HepG2 (cell line): Measurements from ENCODE around the gene ABHD2. TPM values are rescaled to one million over a fixed set of nuclear protein-coding genes. Genes with fewer than 3 reads are reported as not detected.

Experiments
- MXD3 ChIP-seq: IDR thresholded peaks from 2 replicates; pipeline ENCODE4 v1.6.1; 2016; ENCODE audit warnings: mild to moderate bottlenecking, missing biosample characterization, missing genetic modification reagents
- NPAS2 ChIP-seq: sonication (generic); formaldehyde crosslinking; IDR thresholded peaks from 2 replicates; pipeline ENCODE4 v1.8.0; 2022; ENCODE audit warnings: mild to moderate bottlenecking, missing genetic modification reagents, borderline replicate concordance
- ZBTB38 ChIP-seq: sonication (generic); formaldehyde crosslinking; IDR thresholded peaks from 2 replicates; pipeline ENCODE4 v1.5.1; 2020; ENCODE audit warnings: mild to moderate bottlenecking, missing genetic modification reagents
- ZNF253 ChIP-seq: sonication (generic); formaldehyde crosslinking; IDR thresholded peaks from 2 replicates; pipeline ENCODE4 v1.8.0; 2022; ENCODE audit warnings: mild to moderate bottlenecking, missing genetic modification reagents, borderline replicate concordance
- ZNF260 ChIP-seq: sonication (generic); formaldehyde crosslinking; IDR thresholded peaks from 2 replicates; pipeline ENCODE4 v1.4.0; 2020; ENCODE audit warnings: missing genetic modification reagents, low read depth, mild to moderate bottlenecking, borderline replicate concordance
- ZNF687 ChIP-seq: sonication (generic); formaldehyde crosslinking; IDR thresholded peaks from 2 replicates; pipeline ENCODE4 v1.5.1; 2020; ENCODE audit warnings: mild to moderate bottlenecking, missing genetic modification reagents, moderate library complexity
- ZNF704 ChIP-seq: sonication (generic); formaldehyde crosslinking; IDR thresholded peaks from 2 replicates; pipeline ENCODE4 v1.8.1; 2023; ENCODE audit warnings: mild to moderate bottlenecking, inconsistent platforms, moderate library complexity, missing genetic modification reagents, borderline replicate concordance
- polyA plus RNA-seq, 8 experiments: library from polyadenylated mRNA; depleted of rRNA in 3 of 8; stranded (reverse) in 7 of 8; unstranded in 1 of 8; fragments of >200 nt; fragmentation: Illumina TruSeq in 4 of 8; extraction: Trizol in 4 of 8; gene quantifications; 2 replicates each; pipeline versions ENCODE4 v1.2.1 to v1.2.3, GENCODE V29; 2011 to 2016; ENCODE audit warnings: low read depth in 4 of 8, missing spikeins in 1 of 8, mixed read lengths in 1 of 8; ENCODE audit not compliant: insufficient read depth in 1 of 8
- total RNA-seq, 5 experiments: library from RNA; depleted of rRNA; stranded (reverse); fragments of >200 nt; fragmentation: Illumina TruSeq; extraction: Trizol; gene quantifications; 2 replicates each; pipeline ENCODE4 v1.2.3, GENCODE V29; 2016; ENCODE audit warnings: low read depth in 1 of 5
- TF ChIP-seq, protein P1 (sequence below): sonication (generic); formaldehyde crosslinking; IDR thresholded peaks from 2 replicates; pipeline ENCODE4 v1.5.0; 2020; ENCODE audit warnings: mild to moderate bottlenecking, missing genetic modification reagents, borderline replicate concordance
- TF ChIP-seq, protein P2 (sequence below): sonication (generic); formaldehyde crosslinking; IDR thresholded peaks from 2 replicates; pipeline ENCODE4 v1.4.0; 2020; ENCODE audit warnings: mild to moderate bottlenecking, missing genetic modification reagents
- TF ChIP-seq, protein P3 (sequence below): sonication (generic); formaldehyde crosslinking; IDR thresholded peaks from 2 replicates; pipeline ENCODE4; 2020; ENCODE audit warnings: missing genetic modification reagents, mild to moderate bottlenecking, borderline replicate concordance

The ABHD2 gene
- total and polyA plus RNA-seq, 2 of the 13 experiments (the other 11 are each of a cell fraction or from before 2014, with no cell fraction given) = 14.8 to 22.4 TPM

- TF ChIP-seq, protein P1, sequence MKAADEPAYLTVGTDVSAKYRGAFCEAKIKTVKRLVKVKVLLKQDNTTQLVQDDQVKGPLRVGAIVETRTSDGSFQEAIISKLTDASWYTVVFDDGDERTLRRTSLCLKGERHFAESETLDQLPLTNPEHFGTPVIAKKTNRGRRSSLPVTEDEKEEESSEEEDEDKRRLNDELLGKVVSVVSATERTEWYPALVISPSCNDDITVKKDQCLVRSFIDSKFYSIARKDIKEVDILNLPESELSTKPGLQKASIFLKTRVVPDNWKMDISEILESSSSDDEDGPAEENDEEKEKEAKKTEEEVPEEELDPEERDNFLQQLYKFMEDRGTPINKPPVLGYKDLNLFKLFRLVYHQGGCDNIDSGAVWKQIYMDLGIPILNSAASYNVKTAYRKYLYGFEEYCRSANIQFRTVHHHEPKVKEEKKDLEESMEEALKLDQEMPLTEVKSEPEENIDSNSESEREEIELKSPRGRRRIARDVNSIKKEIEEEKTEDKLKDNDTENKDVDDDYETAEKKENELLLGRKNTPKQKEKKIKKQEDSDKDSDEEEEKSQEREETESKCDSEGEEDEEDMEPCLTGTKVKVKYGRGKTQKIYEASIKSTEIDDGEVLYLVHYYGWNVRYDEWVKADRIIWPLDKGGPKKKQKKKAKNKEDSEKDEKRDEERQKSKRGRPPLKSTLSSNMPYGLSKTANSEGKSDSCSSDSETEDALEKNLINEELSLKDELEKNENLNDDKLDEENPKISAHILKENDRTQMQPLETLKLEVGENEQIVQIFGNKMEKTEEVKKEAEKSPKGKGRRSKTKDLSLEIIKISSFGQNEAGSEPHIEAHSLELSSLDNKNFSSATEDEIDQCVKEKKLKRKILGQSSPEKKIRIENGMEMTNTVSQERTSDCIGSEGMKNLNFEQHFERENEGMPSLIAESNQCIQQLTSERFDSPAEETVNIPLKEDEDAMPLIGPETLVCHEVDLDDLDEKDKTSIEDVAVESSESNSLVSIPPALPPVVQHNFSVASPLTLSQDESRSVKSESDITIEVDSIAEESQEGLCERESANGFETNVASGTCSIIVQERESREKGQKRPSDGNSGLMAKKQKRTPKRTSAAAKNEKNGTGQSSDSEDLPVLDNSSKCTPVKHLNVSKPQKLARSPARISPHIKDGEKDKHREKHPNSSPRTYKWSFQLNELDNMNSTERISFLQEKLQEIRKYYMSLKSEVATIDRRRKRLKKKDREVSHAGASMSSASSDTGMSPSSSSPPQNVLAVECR (CRISPR knock-in tag) = peak; percentile 75; the same call in 1 of the 2 replicates
- TF ChIP-seq, protein P2, sequence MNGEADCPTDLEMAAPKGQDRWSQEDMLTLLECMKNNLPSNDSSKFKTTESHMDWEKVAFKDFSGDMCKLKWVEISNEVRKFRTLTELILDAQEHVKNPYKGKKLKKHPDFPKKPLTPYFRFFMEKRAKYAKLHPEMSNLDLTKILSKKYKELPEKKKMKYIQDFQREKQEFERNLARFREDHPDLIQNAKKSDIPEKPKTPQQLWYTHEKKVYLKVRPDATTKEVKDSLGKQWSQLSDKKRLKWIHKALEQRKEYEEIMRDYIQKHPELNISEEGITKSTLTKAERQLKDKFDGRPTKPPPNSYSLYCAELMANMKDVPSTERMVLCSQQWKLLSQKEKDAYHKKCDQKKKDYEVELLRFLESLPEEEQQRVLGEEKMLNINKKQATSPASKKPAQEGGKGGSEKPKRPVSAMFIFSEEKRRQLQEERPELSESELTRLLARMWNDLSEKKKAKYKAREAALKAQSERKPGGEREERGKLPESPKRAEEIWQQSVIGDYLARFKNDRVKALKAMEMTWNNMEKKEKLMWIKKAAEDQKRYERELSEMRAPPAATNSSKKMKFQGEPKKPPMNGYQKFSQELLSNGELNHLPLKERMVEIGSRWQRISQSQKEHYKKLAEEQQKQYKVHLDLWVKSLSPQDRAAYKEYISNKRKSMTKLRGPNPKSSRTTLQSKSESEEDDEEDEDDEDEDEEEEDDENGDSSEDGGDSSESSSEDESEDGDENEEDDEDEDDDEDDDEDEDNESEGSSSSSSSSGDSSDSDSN (CRISPR knock-in tag) = 0 out of 2 replicates have a peak, but pooled peaks have one; percentile 22
- no peak; the same call in 1 of the 2 replicates for TF ChIP-seq ZNF253
- TF ChIP-seq ZNF260 = no peak
- TF ChIP-seq ZNF687 (CRISPR knock-in tag) = peak; percentile 76
- peak; percentile 23; the same call in 1 of the 2 replicates for TF ChIP-seq ZBTB38
- TF ChIP-seq MXD3 (CRISPR knock-in tag) = 0 out of 2 replicates have a peak, but pooled peaks have one; percentile 4
- no peak for TF ChIP-seq NPAS2 (CRISPR knock-in tag)
- TF ChIP-seq, protein P3, sequence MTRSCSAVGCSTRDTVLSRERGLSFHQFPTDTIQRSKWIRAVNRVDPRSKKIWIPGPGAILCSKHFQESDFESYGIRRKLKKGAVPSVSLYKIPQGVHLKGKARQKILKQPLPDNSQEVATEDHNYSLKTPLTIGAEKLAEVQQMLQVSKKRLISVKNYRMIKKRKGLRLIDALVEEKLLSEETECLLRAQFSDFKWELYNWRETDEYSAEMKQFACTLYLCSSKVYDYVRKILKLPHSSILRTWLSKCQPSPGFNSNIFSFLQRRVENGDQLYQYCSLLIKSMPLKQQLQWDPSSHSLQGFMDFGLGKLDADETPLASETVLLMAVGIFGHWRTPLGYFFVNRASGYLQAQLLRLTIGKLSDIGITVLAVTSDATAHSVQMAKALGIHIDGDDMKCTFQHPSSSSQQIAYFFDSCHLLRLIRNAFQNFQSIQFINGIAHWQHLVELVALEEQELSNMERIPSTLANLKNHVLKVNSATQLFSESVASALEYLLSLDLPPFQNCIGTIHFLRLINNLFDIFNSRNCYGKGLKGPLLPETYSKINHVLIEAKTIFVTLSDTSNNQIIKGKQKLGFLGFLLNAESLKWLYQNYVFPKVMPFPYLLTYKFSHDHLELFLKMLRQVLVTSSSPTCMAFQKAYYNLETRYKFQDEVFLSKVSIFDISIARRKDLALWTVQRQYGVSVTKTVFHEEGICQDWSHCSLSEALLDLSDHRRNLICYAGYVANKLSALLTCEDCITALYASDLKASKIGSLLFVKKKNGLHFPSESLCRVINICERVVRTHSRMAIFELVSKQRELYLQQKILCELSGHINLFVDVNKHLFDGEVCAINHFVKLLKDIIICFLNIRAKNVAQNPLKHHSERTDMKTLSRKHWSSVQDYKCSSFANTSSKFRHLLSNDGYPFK (CRISPR knock-in tag) = no peak
- no peak for TF ChIP-seq ZNF704 (CRISPR knock-in tag)
Measured at GRCh38 chr15:89087830-89088604, at the start of gene ABHD2 (continued).
